Retinal pigment epithelial cell (primary cell): ENCODE data around the gene GPN3.
A peak's percentile ranks its signal among the peaks of the same experiment; 100 is the strongest.
"Not testable (repeated sequence)": the region's sequence is repeated elsewhere in the genome, so short reads cannot be mapped to it uniquely, and the experiment has no call there.

ENCODE experiments used
- DNase-seq: peaks from one replicate; pipeline ENCODE4 v3.0.0-alpha.2; 2010; ENCODE audit warnings: low read depth
- H3K4me3 ChIP-seq: 2 replicates; pipeline ENCODE4 v1.5.1; 2011; ENCODE audit warnings: mild to moderate bottlenecking, low read length, control low read depth, moderate library complexity
- CTCF ChIP-seq: conservative IDR thresholded peaks from 2 replicates; pipeline ENCODE4 v1.5.1; 2011; ENCODE audit warnings: low read depth, low read length, control low read depth, inconsistent platforms

The GPN3 gene

GRCh38 chr12:110465024-110465423 is 3.0 kb downstream of the GPN3 start:
- DNase-seq, result no peak
- no peak overlapping the region for H3K4me3 ChIP-seq
- TF ChIP-seq CTCF, result no peak

GRCh38 chr12:110461189-110461588 is 6.9 kb downstream of the GPN3 start:
- not testable (repeated sequence) for DNase-seq, H3K4me3 ChIP-seq

- no peak overlapping the region for H3K4me3 ChIP-seq
- TF ChIP-seq CTCF, result no peak
- no peak for DNase-seq
Measured at GRCh38 chr12:110458756-110459155, 9.3 kb downstream of the GPN3 start.

- no peak for TF ChIP-seq CTCF
- DNase-seq, result no peak
Measured at GRCh38 chr12:110453569-110454296, 14.3 kb downstream of the GPN3 start.

GRCh38 chr12:110451263-110451662 is 16.8 kb downstream of the GPN3 start:
- no peak overlapping the region for H3K4me3 ChIP-seq
- DNase-seq, result no peak
- no peak for TF ChIP-seq CTCF

More at GRCh38 chr12:110453569-110454296, 14.3 kb downstream of the GPN3 start:
- H3K4me3 ChIP-seq, result no peak overlapping the region

- peak; percentile 70 for DNase-seq
- H3K4me3 ChIP-seq, result peak within 1 kb of the TSS; percentile 93
- TF ChIP-seq CTCF, result peak; percentile 87
Measured at GRCh38 chr12:110449799-110450497, 18.1 kb downstream of the GPN3 start, which contains the start of gene ARPC3. ARPC3 (minus strand) TSS chr12:110450337; CDS start chr12:110450260, 77 bp downstream.

GRCh38 chr12:110444455-110444854 is 23.6 kb downstream of the GPN3 start:
- no peak for DNase-seq
- no peak for TF ChIP-seq CTCF
- no peak overlapping the region for H3K4me3 ChIP-seq
